GM12878 (cell line): ENCODE measurements around the gene WNT5B. TPM values are rescaled to one million over a fixed set of nuclear protein-coding genes. Genes with fewer than 3 reads are reported as not detected.

Experiments
- ATAC-seq: fragments of 200-7000 bp; cut with Tn5 transposase; 3 replicates; pipeline ENCODE4 v1.9.1; 2020; ENCODE audit warnings: mild to moderate bottlenecking, moderate library complexity
- BruUV-seq: library from RNA; stranded (reverse); fragments of 400-500 nt; replicated peaks from 2 replicates; lab custom pipeline; 2021; lab: Mats Ljungman, UMichigan
- CTCF ChIA-PET: fragments of 300-600 bp; sonication (Branson Sonifier 250); formaldehyde crosslinking; extraction: SDS; loops from one replicate; lab custom pipeline; 2021; ENCODE audit warnings: inconsistent platforms; lab: Yijun Ruan, JAX
- POLR2A ChIA-PET: fragments of 350-600 bp; formaldehyde crosslinking; extraction: SDS; loops from one replicate; lab custom pipeline; 2021; ENCODE audit warnings: inconsistent platforms; lab: Charles Lee
- RAD21 ChIA-PET: fragments of 300-600 bp; sonication (Branson Sonifier 250); formaldehyde crosslinking; loops from one replicate; lab custom pipeline; 2023; ENCODE audit warnings: antibody characterized with exemption; ENCODE audit not compliant: unreplicated experiment; lab: Charles Lee
- SMC1A ChIA-PET: fragments of 300-600 bp; sonication (Branson Sonifier 250); formaldehyde crosslinking; loops from one replicate; lab custom pipeline; 2023; ENCODE audit not compliant: unreplicated experiment, uncharacterized antibody; lab: Charles Lee
- DNase-seq: peaks from one replicate; pipeline ENCODE4 v3.0.0-alpha.2; 2011; ENCODE audit warnings: low read depth, low spot score
- FAIRE-seq: peaks from 3 replicates; lab custom pipeline; 2011; peaks lifted over from hg19 to GRCh38; lab: Jason Lieb, UNC
- H2AFZ ChIP-seq: 2 replicates; pipeline ENCODE4 v1.6.0; 2011; ENCODE audit warnings: low read depth, low read length, control low read depth; ENCODE audit not compliant: control insufficient read depth
- H3K27ac ChIP-seq: 2 replicates; pipeline ENCODE4 v1.5.1; 2011; ENCODE audit warnings: control low read depth; ENCODE audit not compliant: control insufficient read depth, insufficient read depth
- H3K27me3 ChIP-seq, 2 experiments: replicated peaks in 1 of 2; 2 replicates each; pipeline versions ENCODE4 v1.6.0 to v1.6.1; 2011; ENCODE audit warnings: low read length in 1 of 2; ENCODE audit not compliant: control insufficient read depth in 2 of 2, insufficient read depth in 2 of 2
- H3K36me3 ChIP-seq, 2 experiments: 2 replicates each; pipeline ENCODE4 v1.5.1; 2011; ENCODE audit warnings: low read length in 1 of 2; ENCODE audit not compliant: control insufficient read depth in 2 of 2, insufficient read depth in 2 of 2
- H3K4me1 ChIP-seq: 2 replicates; pipeline ENCODE4 v1.6.1; 2011; ENCODE audit warnings: mild to moderate bottlenecking, low read length, moderate library complexity, mixed read lengths; ENCODE audit not compliant: control insufficient read depth, insufficient read depth
- H3K4me2 ChIP-seq: 2 replicates; pipeline ENCODE4 v1.6.0; 2011; ENCODE audit warnings: control low read depth; ENCODE audit not compliant: control insufficient read depth, insufficient read depth
- H3K4me3 ChIP-seq: fragments of 200-600 bp; sonication (generic); 2 replicates; pipeline ENCODE4 v1.5.1; 2016
- H3K79me2 ChIP-seq: 2 replicates; pipeline ENCODE4 v1.6.0; 2011; ENCODE audit warnings: low read length; ENCODE audit not compliant: control insufficient read depth, insufficient read depth
- H3K9ac ChIP-seq: 2 replicates; pipeline ENCODE4 v1.8.0; 2011; ENCODE audit warnings: low read length, control low read depth, mixed read lengths; ENCODE audit not compliant: control insufficient read depth, insufficient read depth
- H3K9me3 ChIP-seq: replicated peaks from 3 replicates; pipeline ENCODE4 v1.5.1; 2011; ENCODE audit warnings: mild to moderate bottlenecking, low read length; ENCODE audit not compliant: control insufficient read depth, insufficient read depth
- H4K20me1 ChIP-seq: 2 replicates; pipeline ENCODE4 v1.6.0; 2011; ENCODE audit not compliant: control insufficient read depth, insufficient read depth
- ASH2L ChIP-seq: fragments of 300-600, 200-600 bp; sonication (generic); IDR thresholded peaks from 2 replicates; pipeline ENCODE4 v1.6.1; 2017; ENCODE audit warnings: low read depth, mild to moderate bottlenecking, borderline replicate concordance
- CBX3 ChIP-seq: fragments of 200-600 bp; sonication (generic); IDR thresholded peaks from 2 replicates; pipeline ENCODE4 v1.6.1; 2016; ENCODE audit warnings: low read depth, borderline replicate concordance
- CBX5 ChIP-seq: sonication (generic); IDR thresholded peaks from 2 replicates; pipeline ENCODE4 v1.6.1; 2016; ENCODE audit warnings: low read depth, moderate library complexity, mild to moderate bottlenecking, inconsistent platforms
- EP300 ChIP-seq, 2 experiments: fragments of 150-350 bp in 1 of 2; IDR thresholded peaks; 2 replicates each; pipeline ENCODE4 v1.6.1; 2011 to 2012; ENCODE audit warnings: low read depth in 2 of 2, low read length in 2 of 2, borderline replicate concordance in 1 of 2, improper control_type of control experiment in 1 of 2, inconsistent platforms in 1 of 2; ENCODE audit not compliant: control insufficient read depth in 1 of 2
- IKZF2 ChIP-seq, 2 experiments: fragments of 450-650 bp; IDR thresholded peaks; 2 replicates each; pipeline ENCODE4 v1.6.1; 2017; ENCODE audit warnings: mild to moderate bottlenecking in 2 of 2, moderate library complexity in 2 of 2
- KDM1A ChIP-seq: fragments of 200-600 bp; sonication (generic); IDR thresholded peaks from 2 replicates; pipeline ENCODE4 v1.6.1; 2016; ENCODE audit warnings: borderline replicate concordance
- NFYA ChIP-seq: IDR thresholded peaks from 2 replicates; pipeline ENCODE4 v1.6.1; 2011; ENCODE audit warnings: low read depth, mild to moderate bottlenecking, low read length, improper control_type of control experiment, borderline replicate concordance
- NRF1 ChIP-seq: conservative IDR thresholded peaks from 2 replicates; pipeline ENCODE4 v1.6.1; 2011; ENCODE audit warnings: mild to moderate bottlenecking, low read depth, low read length, improper control_type of control experiment
- POLR2AphosphoS2 ChIP-seq: IDR thresholded peaks from 2 replicates; pipeline ENCODE4 v1.6.1; 2011; ENCODE audit warnings: low read depth, mild to moderate bottlenecking, low read length, improper control_type of control experiment, moderate library complexity
- TAF1 ChIP-seq: IDR thresholded peaks from 2 replicates; pipeline ENCODE4 v1.6.1; 2011; ENCODE audit warnings: mild to moderate bottlenecking, low read depth, low read length, borderline replicate concordance
- TBL1XR1 ChIP-seq: IDR thresholded peaks from 2 replicates; pipeline ENCODE4 v1.6.1; 2012; ENCODE audit warnings: low read depth, low read length, improper control_type of control experiment
- YY1 ChIP-seq: IDR thresholded peaks from 2 replicates; pipeline ENCODE4 v1.6.1; 2011; ENCODE audit warnings: low read depth, mild to moderate bottlenecking, low read length
- WGBS: methylation state at CpG from one replicate; pipeline ENCODE4 v1.1.6; 2016; ENCODE audit warnings: low lambda C conversion rate; ENCODE audit not compliant: insufficient replicate concordance, insufficient coverage; ENCODE audit errors: missing lambda C conversion rate; 5-methylcytosine and 5-hydroxymethylcytosine counted together
- in situ Hi-C: fragments of 300-500 bp; cut with MboI; formaldehyde crosslinking; loops from 9 replicates; pipeline ENCODE4 v1.14.3; 2018; ENCODE audit warnings: mixed read lengths
- intact Hi-C: fragments of 100-400 bp; cut with micrococcal nuclease; formaldehyde crosslinking; loops from one replicate; pipeline ENCODE4 v1.14.2; 2022; ENCODE audit not compliant: unreplicated experiment
- polyA plus RNA-seq, 11 experiments: library from polyadenylated mRNA; depleted of rRNA in 4 of 11; unstranded in 6 of 11; stranded (reverse) in 5 of 11; fragments of >200 nt; fragmentation: Nextera tagmentation in 4 of 11; fragmentation: Illumina TruSeq in 1 of 11; extraction: Ambion mirVana in 4 of 11; extraction: Trizol in 1 of 11; gene quantifications; 1 replicate in 1 of 11; 2 replicates in 10 of 11; pipeline versions ENCODE4 v1.2.1 to v1.2.3, GENCODE V29; 2011 to 2016; ENCODE audit warnings: inconsistent platforms in 2 of 11, missing spikeins in 2 of 11, low read depth in 1 of 11
- total RNA-seq, 4 experiments: library from RNA; depleted of rRNA in 3 of 4; stranded (reverse); fragments of >200 nt in 3 of 4; fragmentation: Illumina TruSeq in 1 of 4; extraction: Trizol in 1 of 4; gene quantifications; 2 replicates each; pipeline versions ENCODE4 v1.2.1 to v1.2.3, GENCODE V29; 2013 to 2021
- TF ChIP-seq, protein P1 (sequence below): IDR thresholded peaks from 2 replicates; pipeline ENCODE4 v1.6.1; 2012; ENCODE audit warnings: low read depth, low read length, improper control_type of control experiment
- TF ChIP-seq, protein P2 (sequence below): fragments of 150-350 bp; IDR thresholded peaks from 2 replicates; pipeline ENCODE4 v1.6.1; 2014; ENCODE audit warnings: mild to moderate bottlenecking, low read depth, low read length
- TF ChIP-seq, protein P3 (sequence below): fragments of 450-650 bp; IDR thresholded peaks from 2 replicates; pipeline ENCODE4 v1.6.1; 2017; ENCODE audit warnings: mild to moderate bottlenecking
- TF ChIP-seq, protein P4 (sequence below): fragments of 450-650 bp; IDR thresholded peaks from 2 replicates; pipeline ENCODE4 v1.6.1; 2017; ENCODE audit warnings: low read depth, mild to moderate bottlenecking, moderate library complexity

The WNT5B gene
- total and polyA plus RNA-seq, 10 of the 15 experiments (the other 5 are each of a cell fraction or from before 2014, with no cell fraction given): 0.45 to 18.3 (median 5.4) TPM

DNA sequence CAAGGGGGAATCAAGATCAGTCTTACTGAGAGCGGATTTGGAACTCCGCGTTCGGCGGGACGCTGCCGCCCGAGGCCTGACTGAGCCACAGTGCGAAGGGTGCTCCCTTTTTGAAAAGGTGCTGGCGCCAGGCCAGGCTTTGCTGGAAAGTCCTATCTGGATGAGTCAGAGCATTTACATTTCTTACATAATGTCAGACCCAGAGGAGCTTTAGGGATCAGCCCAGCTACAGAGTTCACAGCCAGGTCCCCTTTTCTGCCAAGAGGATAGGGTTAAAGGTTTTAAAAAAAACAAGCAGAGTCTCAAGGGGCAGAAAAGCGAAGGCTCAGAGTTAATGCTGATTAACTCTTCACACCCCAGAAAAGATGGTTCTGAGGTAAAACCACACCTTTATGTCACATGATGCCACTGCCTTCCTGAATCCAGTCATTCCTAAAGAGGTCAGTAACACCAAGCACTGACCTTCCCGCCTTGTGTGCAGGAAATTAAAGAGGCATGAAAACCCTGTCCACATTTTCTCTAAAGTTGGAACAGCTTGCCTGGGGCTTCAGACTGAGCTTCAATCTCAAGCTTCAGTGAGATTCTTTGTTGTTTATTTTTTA, 22.9 kb upstream of the WNT5B start:
- FAIRE-seq (peak; percentile 54), DNase-seq (peak; percentile 74), ATAC-seq (peak; percentile 82)
- ChIA-PET CTCF (interaction anchor here (0.7 to 3.1 kb wide), 23 partner anchors 9 to 647 kb away, joined by 3 to 71 read pairs (median 5); partner anchors contain the start of gene WNT5B), POLR2A (interaction anchor here (0.6 to 2.4 kb wide), 5 partner anchors 10 to 51 kb away, joined by 3 to 13 read pairs (median 5); no protein-coding TSS in a partner anchor), SMC1A (interaction anchor here (0.6 to 2.8 kb wide), 19 partner anchors 9 to 1035 kb away, joined by 3 to 61 read pairs (median 5); no protein-coding TSS in a partner anchor), RAD21 (interaction anchor here (0.9 to 2.8 kb wide), 18 partner anchors 13 to 513 kb away, joined by 3 to 68 read pairs (median 6); partner anchors contain the start of gene WNT5B)
- H3K36me3 ChIP-seq: no peaks in the 10 kb centered on the region
- 2% methylated on average over 12 of the region's 12 CpGs for WGBS
- H3K27me3 ChIP-seq: no peaks in the 10 kb centered on the region
- no peaks in the 10 kb centered on the region for H4K20me1 ChIP-seq
- peak overlapping the region; percentile 71 for H3K9ac ChIP-seq
- H3K4me2 ChIP-seq: peak overlapping the region; percentile 99
- BruUV-seq: no TSS peak
- H3K4me1 ChIP-seq: peaks cover 48% of the 10 kb centered on the region
- H3K9me3 ChIP-seq: no peaks in the 10 kb centered on the region
- in situ Hi-C loops: no loop called here
- no peaks in the 10 kb centered on the region; the same call in 1 of the 2 replicates for H3K79me2 ChIP-seq
- intact Hi-C loops: no loop called here
- H2AFZ ChIP-seq: peak overlapping the region; percentile 89
- peak overlapping the region; percentile 61; the same call in 1 of the 2 replicates for H3K4me3 ChIP-seq
- H3K27ac ChIP-seq: peak overlapping the region; percentile 79
- TF ChIP-seq, protein P1, sequence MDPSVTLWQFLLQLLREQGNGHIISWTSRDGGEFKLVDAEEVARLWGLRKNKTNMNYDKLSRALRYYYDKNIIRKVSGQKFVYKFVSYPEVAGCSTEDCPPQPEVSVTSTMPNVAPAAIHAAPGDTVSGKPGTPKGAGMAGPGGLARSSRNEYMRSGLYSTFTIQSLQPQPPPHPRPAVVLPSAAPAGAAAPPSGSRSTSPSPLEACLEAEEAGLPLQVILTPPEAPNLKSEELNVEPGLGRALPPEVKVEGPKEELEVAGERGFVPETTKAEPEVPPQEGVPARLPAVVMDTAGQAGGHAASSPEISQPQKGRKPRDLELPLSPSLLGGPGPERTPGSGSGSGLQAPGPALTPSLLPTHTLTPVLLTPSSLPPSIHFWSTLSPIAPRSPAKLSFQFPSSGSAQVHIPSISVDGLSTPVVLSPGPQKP: no peak
- TF ChIP-seq TAF1 (0 out of 2 replicates have a peak, but pooled peaks have one; percentile 20), CBX3 (no peak), YY1 (0 out of 2 replicates have a peak, but pooled peaks have one; percentile 30), EP300 (IDR thresholded peaks at IDR 0.05; ENCODE audit: borderline replicate concordance in 1 of 2, control insufficient read depth in 1 of 2, low read depth in 2 of 2, low read length in 2 of 2) (peak in 1 of 2 experiments; percentile 41; a peak in 2 of 4 replicates), TBL1XR1 (peak; percentile 43; the same call in 1 of the 2 replicates), POLR2AphosphoS2 (no peak), ASH2L (no peak), KDM1A (no peak), NFYA (no peak), CBX5 (peak; percentile 66; the same call in 1 of the 2 replicates), NRF1 (no peak), IKZF2 (IDR thresholded peaks at IDR 0.05) (peak in 1 of 2 experiments; percentile 59; a peak in 2 of 4 replicates)
- TF ChIP-seq, protein P2, sequence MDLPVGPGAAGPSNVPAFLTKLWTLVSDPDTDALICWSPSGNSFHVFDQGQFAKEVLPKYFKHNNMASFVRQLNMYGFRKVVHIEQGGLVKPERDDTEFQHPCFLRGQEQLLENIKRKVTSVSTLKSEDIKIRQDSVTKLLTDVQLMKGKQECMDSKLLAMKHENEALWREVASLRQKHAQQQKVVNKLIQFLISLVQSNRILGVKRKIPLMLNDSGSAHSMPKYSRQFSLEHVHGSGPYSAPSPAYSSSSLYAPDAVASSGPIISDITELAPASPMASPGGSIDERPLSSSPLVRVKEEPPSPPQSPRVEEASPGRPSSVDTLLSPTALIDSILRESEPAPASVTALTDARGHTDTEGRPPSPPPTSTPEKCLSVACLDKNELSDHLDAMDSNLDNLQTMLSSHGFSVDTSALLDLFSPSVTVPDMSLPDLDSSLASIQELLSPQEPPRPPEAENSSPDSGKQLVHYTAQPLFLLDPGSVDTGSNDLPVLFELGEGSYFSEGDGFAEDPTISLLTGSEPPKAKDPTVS: no peak
- TF ChIP-seq, protein P3, sequence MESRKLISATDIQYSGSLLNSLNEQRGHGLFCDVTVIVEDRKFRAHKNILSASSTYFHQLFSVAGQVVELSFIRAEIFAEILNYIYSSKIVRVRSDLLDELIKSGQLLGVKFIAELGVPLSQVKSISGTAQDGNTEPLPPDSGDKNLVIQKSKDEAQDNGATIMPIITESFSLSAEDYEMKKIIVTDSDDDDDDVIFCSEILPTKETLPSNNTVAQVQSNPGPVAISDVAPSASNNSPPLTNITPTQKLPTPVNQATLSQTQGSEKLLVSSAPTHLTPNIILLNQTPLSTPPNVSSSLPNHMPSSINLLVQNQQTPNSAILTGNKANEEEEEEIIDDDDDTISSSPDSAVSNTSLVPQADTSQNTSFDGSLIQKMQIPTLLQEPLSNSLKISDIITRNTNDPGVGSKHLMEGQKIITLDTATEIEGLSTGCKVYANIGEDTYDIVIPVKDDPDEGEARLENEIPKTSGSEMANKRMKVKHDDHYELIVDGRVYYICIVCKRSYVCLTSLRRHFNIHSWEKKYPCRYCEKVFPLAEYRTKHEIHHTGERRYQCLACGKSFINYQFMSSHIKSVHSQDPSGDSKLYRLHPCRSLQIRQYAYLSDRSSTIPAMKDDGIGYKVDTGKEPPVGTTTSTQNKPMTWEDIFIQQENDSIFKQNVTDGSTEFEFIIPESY: no peak
- TF ChIP-seq, protein P4, sequence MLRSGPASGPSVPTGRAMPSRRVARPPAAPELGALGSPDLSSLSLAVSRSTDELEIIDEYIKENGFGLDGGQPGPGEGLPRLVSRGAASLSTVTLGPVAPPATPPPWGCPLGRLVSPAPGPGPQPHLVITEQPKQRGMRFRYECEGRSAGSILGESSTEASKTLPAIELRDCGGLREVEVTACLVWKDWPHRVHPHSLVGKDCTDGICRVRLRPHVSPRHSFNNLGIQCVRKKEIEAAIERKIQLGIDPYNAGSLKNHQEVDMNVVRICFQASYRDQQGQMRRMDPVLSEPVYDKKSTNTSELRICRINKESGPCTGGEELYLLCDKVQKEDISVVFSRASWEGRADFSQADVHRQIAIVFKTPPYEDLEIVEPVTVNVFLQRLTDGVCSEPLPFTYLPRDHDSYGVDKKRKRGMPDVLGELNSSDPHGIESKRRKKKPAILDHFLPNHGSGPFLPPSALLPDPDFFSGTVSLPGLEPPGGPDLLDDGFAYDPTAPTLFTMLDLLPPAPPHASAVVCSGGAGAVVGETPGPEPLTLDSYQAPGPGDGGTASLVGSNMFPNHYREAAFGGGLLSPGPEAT: peak; percentile 64; the same call in 1 of the 2 replicates
